ENCODE data around the gene ATP6V1C2.

The ATP6V1C2 gene

GRCh38 chr2:10765461-10765860 lies 44.0 kb downstream of the ATP6V1C2 start:
- intact Hi-C loops (cut with DNase I) = no loop called here
- DNase-seq = peak in 2 of 10 donors; percentile 55 to 77

GRCh38 chr2:10765914-10766313 lies 44.5 kb downstream of the ATP6V1C2 start:
- intact Hi-C loops (cut with DNase I) = no loop called here
- DNase-seq = peak in 1 of 10 donors; percentile 45

GRCh38 chr2:10768063-10768507 lies 46.7 kb downstream of the ATP6V1C2 start:
- peak in 2 of 10 donors; percentile 54 to 61 for DNase-seq

GRCh38 chr2:10770956-10771750 lies 49.7 kb downstream of the ATP6V1C2 start:
- intact Hi-C loops (cut with DNase I) = no loop called here
- peak in 2 of 10 donors; percentile 67 to 73 for DNase-seq

More at GRCh38 chr2:10768063-10768507, 46.7 kb downstream of the ATP6V1C2 start:
- intact Hi-C loops (cut with DNase I) = no loop called here

- intact Hi-C loops (cut with DNase I) = no loop called here
- DNase-seq = peak in 2 of 10 donors; percentile 57 to 66
Observed at GRCh38 chr2:10771786-10772185, 50.4 kb downstream of the ATP6V1C2 start.

- DNase-seq = peak in 2 of 10 donors; percentile 52 to 66
- intact Hi-C loops (cut with DNase I) = no loop called here
Observed at GRCh38 chr2:10772201-10772867, 50.9 kb downstream of the ATP6V1C2 start.

- DNase-seq = peak in 3 of 10 donors; percentile 56 to 70 (median 61)
- intact Hi-C loops (cut with DNase I) = no loop called here
Observed at GRCh38 chr2:10772868-10773215, 51.4 kb downstream of the ATP6V1C2 start.

- intact Hi-C loops (cut with DNase I) = no loop called here
- DNase-seq = peak in 2 of 10 donors; percentile 46 to 77
Observed at GRCh38 chr2:10773821-10774341, 52.5 kb downstream of the ATP6V1C2 start.

- intact Hi-C loops (cut with DNase I) = no loop called here
Observed at GRCh38 chr2:10774394-10774793, 53.0 kb downstream of the ATP6V1C2 start.

GRCh38 chr2:10775021-10775780 lies 53.8 kb downstream of the ATP6V1C2 start:
- intact Hi-C loops (cut with DNase I) = no loop called here
- DNase-seq = peak in 2 of 10 donors; percentile 38 to 81

More at GRCh38 chr2:10774394-10774793, 53.0 kb downstream of the ATP6V1C2 start:
- DNase-seq = peak in 2 of 10 donors; percentile 48 to 67

GRCh38 chr2:10775831-10776230 lies 54.4 kb downstream of the ATP6V1C2 start:
- peak in 2 of 10 donors; percentile 58 to 78 for DNase-seq
- intact Hi-C loops (cut with DNase I) = no loop called here

- intact Hi-C loops (cut with DNase I) = no loop called here
- DNase-seq = peak in 3 of 10 donors; percentile 63 to 79 (median 74)
Observed at GRCh38 chr2:10776231-10776977, 55.0 kb downstream of the ATP6V1C2 start.

- intact Hi-C loops (cut with DNase I) = no loop called here
- DNase-seq = peak in 3 of 10 donors; percentile 36 to 66 (median 60)
Observed at GRCh38 chr2:10777111-10777841, 55.8 kb downstream of the ATP6V1C2 start.

- intact Hi-C loops (cut with DNase I) = no loop called here
- peak in 3 of 10 donors; percentile 62 to 73 (median 72) for DNase-seq
Observed at GRCh38 chr2:10777842-10778723, 56.7 kb downstream of the ATP6V1C2 start.

- intact Hi-C loops (cut with DNase I) = no loop called here
- peak in 2 of 10 donors; percentile 41 to 80 for DNase-seq
Observed at GRCh38 chr2:10778724-10779115, 57.3 kb downstream of the ATP6V1C2 start.

GRCh38 chr2:10779776-10780490 lies 58.5 kb downstream of the ATP6V1C2 start:
- intact Hi-C loops (cut with DNase I) = no loop called here
- peak in 3 of 10 donors; percentile 52 to 66 (median 64) for DNase-seq

GRCh38 chr2:10780491-10780820 lies 59.0 kb downstream of the ATP6V1C2 start:
- DNase-seq = peak in 1 of 10 donors; percentile 72
- intact Hi-C loops (cut with DNase I) = no loop called here

Measured in posterior cingulate gyrus (tissue), 11 donors.